HG02973 (cell line): ENCODE results near the gene GPX5.
"Not testable (repeated sequence)": the region's sequence is repeated elsewhere in the genome, so short reads cannot be mapped to it uniquely, and the experiment has no call there.

Source experiments
- ATAC-seq: cut with Tn5 transposase; IDR thresholded peaks from one replicate; pipeline ENCODE4 v1.9.1; 2021; ENCODE audit warnings: moderate library complexity; ENCODE audit not compliant: unreplicated experiment

The GPX5 gene, protein sequence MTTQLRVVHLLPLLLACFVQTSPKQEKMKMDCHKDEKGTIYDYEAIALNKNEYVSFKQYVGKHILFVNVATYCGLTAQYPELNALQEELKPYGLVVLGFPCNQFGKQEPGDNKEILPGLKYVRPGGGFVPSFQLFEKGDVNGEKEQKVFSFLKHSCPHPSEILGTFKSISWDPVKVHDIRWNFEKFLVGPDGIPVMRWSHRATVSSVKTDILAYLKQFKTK

DNA sequence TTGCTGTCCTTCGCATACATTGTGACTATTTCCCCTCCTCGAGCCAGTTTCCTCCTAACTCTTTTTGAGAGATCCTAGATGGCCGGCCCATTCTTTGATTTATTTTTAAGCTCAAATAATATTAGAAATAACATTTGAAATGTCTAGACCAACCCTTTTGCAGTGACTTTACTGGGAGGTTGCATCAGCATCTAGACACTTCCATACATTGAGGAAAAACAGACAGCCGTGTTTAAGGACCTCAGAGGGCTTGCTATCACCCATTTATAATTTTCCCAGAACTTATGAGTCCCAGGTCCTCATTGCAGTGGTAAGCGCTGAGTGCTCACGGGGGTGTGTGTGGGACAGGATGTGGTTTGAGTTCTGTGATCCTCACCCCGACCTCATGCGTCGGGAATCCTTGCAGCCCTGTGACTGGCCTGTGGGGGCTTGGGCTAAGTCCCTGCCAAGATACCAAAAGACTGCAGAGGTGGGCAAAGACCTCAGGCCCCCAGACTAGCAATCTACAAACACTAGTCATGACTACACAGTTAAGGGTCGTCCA is at the start of gene GPX5:
GPX5 (plus strand) TSS at position 386 of the 544 bp plus-strand sequence; CDS start at position 519, 133 bp downstream.
- no peak for ATAC-seq

DNA sequence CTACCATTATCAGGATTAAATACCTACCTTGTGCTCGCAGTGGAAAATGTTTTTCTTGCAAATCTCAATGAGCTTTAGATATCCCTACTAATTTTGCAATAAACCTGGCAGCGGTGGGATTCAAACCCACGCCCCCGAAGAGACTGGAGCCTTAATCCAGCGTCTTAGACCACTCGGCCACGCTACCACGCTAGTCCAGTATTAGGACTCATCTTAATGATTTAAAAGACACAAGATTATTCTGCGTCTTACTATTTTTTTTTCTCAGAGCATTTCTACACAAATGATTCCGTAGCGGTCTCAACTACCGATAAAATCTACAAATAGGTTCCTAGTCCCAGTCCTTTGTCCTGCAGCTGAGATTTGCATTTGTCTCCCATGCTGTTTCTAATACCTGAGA is 47.2 kb upstream of the GPX5 start:
- ATAC-seq: no peak

DNA sequence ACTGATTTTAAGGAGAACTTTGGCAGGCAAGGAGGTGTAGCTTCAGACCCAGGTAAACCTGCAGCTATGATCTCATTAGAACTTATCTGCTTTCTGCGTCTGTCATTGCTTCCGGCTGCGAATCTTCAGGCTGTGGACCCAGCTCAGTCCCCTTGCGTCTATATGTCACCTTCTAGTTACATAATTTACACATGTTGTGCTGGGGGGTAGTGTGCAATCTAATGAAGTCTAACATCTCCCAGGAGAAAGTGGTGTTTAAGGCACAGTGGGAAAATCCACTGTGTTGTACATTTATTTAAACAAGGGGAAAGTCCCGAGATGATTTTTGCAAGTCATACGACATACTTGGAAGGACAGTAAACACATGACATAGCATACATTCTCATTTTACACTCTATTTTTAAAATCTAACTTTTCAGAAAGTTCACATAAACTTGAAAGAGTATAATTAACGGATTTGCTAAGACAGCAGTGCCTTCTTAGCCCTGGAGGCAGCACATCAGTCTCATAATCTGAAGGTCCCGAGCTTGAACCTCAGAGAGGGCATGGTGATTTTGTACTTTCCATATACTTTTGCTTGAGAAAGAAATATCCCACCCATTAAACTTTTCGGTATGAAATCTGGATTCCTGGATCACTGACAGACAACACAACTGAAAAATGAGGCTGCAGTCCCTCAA is 45.3 kb upstream of the GPX5 start:
- no peak for ATAC-seq

DNA sequence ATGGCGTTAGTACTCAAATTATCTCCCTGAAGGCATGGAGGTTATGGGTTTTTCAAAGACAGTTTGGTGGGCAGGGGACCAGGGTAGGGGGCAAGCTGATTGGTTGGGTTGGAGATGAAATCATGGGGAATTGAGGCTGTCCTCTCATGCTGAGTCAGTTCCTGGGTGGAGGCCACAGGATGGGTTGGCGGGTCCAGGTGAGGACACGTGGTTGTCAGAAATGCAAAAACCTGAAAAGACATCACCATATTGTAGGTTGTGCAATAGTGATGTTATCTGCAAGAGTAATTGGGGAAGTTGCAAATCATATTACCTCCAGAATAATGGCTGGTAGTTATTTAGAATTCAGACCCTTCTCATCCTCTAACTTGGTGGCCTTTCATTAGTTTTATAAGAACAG is 40.2 kb upstream of the GPX5 start:
- ATAC-seq: no peak

DNA sequence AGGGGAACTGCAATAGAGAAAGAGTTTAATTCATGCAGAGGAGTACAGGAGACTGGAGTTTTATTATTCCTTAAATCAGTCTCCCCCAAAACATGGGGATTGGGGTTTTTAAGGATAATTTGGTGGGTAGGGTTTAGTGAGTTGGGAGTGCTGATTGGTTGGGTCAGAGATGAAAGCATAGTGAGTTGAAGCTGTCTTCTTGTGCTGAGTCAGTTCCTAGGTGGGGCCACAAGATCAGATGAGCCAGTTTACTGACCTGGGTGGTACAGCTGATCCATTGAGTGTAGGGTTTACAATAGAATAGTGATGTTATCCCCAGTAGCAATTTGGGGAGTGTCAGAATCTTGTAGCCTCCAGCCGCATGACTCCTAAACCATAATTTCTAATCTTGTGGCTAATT is 39.1 kb upstream of the GPX5 start:
- no peak for ATAC-seq

DNA sequence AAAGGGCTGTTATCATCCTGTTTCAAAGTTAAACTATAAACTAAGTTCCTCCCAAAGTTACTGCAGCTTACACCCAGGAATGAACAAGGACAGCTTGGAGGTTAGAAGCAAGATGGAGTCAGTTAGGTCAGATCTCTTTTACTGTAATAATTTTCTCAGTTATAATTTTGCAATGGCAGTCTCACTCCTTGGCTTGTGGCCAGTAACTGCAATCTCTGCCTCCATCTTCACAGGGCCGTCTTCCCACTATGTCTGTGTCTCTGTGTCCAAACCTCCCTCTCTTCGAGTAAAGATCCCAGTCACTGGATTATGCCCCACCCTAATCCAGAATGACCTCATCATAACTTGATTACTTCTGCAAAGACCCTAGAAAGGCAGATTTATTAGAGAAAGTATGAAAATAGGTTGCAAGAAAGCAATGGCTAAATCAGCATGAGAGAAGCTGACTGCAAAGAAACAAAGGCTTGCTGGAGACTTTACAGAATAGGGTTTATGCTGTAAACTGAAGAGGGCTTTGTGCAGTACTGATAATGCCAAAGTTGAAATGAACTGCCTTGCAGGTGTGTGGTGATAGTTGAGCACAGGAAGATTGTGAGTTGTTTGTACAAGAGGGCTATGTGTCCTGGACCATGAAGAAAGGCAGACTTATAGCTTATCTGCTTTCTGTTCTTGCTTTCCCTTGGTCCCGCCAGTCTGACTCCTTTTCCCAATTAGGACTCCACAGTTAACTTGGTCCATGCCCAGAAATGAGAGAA is 38.5 kb upstream of the GPX5 start:
- ATAC-seq: no peak

DNA sequence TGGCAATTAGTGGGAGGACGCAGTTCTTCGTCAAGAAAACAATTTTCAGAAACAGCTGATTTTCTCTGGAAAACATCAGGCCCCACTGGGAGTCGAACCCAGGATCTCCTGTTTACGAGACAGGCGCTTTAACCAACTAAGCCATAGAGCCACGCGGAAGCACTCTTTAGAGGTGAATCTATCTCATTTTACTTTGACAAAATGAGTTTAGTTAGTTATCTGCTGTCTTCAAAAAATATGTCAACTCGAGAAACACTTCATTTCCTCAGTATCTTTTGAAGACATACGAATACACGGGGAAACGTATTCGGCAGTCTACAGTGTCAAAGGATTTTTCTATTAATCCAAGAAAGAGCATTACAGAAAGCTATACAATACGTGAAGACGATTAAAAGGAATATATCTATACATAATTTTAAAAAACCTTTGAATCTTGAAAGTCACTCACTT is 36.7 kb upstream of the GPX5 start:
- ATAC-seq: no peak

DNA sequence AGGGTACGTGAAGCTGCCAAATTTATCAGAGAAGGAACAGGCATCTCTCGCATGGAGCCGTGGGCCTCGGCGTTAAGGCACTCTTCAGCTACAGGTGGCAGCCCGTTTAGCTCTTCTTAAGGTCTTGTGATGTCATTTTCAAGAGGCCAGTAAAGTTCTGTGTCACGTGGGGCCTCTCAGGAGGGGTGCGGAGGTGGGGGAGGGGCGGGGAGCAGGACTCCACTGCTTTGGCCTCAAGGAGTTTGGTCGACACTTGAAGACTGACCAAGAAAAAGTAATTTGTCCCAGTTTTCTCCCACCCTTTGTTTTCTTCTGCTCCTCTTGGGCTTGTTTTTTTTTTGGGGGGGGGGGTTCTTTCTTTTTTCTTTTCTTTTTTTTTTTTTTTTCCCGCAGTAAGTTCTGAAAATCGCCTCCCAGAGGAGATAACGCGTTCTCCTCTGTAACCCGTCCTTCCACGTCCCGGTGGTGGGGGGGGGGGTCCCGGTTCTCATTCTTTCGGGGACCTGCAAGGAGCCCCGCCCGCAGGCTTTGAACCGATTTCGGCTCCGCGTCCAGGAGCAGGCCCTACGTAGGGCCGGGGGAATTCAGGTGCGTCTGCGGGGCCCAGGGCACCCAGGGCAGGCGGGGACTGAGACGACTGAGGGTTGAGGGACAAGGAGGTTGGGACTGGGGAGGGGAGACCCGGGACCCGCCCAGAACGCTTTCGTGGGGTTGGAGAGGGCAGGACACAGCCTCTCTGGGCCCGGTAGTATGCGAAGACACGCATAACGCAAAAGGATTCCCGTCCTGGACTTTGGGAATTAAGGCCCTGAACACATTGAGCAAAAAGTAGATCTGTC is 36.1 kb upstream of the GPX5 start:
- peak; percentile 83 for ATAC-seq

DNA sequence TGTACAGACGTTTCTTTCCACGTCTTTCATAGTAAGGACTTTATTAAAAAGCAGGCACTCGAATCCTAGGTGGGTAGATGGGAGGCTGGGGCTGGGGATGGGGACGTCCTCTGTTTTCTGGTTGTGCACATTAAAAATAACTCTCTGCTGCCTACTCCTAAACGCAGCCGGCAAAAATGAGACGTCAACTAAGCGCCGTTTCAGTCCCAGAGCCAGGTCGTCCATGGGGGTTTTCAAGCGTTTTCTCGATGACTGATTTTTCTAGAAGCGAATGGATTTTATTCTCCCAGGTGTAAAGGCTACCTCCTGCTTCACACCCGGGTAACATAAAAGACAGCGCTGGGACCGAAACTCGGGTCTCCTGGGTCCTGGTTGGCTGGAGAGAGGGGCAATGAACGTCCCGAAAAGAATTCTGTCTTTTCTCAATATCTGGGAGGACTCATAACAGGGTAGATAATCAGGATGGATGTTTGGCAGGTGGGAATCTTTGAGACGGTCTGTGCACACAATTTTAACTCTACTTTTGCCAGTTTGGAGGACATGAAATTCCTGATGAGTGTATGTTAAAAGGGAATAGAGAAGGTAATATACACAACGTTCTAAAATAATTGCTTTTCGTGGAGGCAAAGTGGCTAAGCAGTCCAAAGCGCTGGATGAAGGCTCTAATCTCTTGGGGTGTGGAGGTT is 35.3 kb upstream of the GPX5 start:
- ATAC-seq: no peak

DNA sequence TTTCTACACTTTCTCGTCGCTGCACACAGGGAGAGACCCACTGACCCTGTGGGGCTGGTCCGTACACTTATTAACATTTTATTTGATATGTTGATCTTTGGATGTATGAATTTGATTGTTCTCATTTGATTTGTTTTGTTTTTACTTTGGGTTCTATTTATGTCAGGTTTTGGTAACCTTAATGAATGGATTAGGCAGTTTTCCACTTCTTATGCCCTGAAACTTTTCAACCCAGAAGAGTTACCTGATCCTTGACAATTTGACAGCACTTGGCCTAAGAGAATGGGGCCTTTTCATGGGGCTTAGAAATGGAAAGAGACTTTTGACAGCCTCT is 33.7 kb upstream of the GPX5 start:
- no peak for ATAC-seq

DNA sequence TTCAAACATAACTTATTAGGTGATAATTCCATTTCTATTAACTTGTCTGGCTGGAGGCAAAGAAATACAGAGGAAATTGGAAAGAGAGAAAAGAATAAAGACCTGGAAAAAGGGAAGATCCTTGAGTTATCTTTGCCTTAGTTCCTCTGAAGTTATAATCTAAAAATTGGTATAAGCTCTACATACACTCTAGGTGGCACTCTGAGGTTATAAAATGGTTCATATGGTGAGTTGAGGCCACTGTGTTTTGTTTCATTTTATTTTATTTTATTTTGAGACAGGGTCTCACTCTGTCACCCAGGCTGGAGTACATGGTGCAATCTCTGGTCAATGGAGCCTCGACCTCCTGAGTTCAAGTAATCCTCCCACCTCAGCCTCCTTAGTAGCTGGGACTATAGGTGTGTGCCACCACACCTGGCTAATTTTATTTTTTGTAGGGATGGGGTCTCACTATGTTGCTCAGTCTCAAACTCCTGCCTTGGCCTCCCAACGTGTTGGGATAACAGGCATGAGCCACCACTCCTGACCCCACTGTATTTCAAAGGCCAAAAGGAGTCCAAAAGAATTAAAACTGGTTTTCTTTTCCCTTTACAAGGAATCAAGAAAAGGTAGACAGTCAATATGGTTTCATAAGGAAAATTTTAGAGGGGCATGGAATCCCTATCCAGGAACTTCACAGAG is 29.4 kb upstream of the GPX5 start:
- ATAC-seq: no peak

DNA sequence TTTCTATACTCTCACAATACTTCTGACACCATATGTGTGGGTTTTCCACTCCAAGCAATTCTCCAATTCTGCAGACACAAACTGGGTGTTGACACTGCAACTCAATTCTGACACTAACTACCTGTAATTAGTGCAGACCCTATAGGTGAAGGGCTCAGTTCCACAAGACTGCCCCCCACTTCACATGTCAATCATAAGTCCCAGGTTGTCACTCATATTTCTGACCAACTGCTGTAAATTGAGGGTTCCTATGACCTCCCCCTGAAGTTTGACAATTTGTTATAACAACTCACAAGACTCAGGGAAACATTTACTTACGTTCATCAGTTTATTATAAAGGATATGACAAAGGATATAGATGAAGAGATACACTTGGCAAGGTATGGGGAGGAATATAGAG is 28.4 kb upstream of the GPX5 start:
- ATAC-seq: no peak

DNA sequence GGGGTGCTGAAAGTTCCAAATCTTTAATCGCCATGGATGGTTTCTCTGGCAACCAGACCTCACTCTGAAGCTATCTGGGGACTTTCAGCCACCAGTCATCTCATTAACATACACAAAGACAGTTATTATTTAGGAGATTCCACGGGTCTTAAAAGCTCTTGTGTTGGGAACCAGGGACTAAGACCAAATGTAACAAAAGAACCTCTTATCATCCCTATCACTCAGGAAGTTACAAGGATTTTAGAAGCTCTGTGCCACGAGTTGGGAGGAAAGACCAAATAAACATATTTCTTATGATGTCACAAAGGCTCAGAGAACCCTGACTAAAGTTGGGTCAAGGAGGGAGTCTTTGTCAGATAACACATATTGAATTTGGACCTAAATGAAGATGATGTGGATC is 27.8 kb upstream of the GPX5 start:
- no peak for ATAC-seq

DNA sequence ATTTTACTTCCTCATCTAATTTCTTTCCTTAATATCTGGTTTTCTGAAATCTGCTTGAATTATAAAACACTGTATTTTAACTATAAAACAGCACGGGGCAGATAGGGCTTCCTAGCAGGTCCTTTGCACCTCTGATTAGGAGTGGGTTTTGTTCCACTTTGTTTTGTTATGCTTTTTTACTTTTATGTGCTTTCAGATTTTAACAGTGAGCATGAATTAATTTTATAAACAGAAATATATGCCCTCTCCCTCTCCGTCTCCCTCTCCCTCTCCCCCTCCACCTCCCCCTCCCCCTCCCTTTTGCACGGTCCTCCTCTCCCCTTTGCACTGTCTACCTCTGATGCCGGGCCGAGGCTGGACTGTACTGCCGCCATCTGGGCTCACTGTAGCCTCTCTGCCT is 24.4 kb upstream of the GPX5 start:
- no peak for ATAC-seq

DNA sequence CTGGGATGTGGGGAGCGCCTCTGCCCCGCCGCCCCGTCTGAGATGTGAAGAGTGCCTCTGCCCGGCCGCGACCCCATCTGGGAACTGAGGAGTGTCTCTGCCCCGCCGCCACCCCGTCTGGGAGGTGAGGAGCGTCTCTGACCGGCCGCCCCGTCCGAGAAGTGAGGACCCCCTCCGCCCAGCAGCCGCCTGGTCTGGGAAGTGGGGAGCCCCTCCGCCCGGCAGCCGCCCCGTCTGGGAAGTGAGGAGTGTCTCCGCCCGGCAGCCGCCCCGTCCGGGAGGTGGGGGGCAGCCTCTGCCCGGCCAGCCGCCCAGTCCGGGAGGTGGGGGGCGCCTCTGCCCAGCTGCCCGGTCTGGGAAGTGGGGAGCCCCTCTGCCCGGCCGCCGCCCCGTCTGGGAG is 23.5 kb upstream of the GPX5 start:
- not testable (repeated sequence) for ATAC-seq

DNA sequence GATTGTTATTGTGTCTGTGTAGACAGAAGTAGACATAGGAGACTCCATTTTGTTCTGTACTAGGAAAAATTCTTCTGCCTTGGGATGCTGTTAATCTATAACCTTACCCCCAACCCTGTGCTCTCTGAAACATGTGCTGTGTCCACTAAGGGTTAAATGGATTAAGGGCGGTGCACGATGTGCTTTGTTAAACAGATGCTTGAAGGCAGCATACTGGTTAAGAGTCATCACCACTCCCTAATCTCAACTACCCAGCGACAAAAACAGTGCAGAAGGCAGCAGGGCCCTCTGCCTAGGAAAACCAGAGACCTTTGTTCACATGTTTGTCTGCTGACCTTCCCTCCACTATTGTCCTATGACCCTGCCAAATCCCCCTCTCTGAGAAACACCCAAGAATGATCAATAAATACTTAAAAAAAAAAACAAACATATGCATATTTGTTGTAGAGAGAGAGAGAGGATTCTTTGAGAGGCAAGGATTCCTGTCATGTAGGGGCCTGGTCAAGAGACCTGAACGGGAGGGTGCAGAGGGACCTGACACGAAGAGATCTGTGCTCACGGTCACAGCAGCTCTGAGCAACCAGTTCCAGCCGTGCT is 22.9 kb upstream of the GPX5 start:
- ATAC-seq: not testable (repeated sequence)

DNA sequence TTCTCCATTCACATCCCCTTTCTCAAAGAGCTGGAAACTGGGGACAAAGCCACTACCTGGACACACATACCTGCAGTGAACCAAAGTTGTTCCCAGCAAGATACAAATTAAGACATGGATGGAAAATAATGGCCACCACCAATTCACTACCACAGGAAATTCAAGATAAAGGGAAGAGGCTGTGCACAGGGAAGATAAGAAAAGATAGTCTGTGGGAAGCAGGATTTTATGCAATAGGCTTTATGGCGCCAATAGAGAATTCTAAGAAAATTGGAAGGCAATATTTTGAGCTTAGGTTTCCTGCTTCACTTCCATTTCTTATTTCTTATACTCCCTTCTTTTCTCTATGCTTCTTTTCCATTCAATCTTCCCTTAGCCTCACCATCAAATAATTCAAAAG is 19.9 kb upstream of the GPX5 start:
- no peak for ATAC-seq

DNA sequence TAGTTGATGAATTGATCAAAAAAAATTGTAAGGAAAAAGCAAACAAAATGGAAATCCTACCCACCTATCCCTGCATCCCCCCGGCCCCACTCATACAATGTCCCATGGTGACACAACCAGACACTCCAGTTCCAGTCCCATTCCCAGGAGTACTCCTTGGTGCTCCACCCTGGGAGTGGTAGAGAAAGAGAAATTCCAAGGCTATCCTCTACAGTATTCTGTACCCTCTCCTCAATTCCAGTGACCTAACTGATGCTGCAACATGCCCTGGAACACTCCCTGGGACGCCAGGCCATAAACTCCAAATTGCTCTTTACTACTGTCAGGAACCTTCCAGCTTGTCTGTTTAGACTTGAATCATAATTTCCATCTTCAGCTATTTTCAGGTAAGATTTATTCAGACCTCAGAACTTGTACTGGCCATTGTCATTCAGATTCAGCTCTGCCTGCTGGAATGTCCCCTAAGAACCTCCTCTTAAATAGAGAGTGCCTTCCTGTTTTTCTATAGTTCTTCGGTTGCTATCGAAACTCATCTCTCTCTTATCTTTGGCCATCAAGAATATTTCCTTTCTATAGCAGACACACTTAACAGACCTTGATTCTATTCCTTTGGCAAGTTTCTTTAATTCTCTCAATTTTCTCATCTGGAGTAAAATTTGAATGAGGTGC is 18.7 kb upstream of the GPX5 start:
- ATAC-seq: no peak
